ENCODE results near the gene BICD1.

DNA sequence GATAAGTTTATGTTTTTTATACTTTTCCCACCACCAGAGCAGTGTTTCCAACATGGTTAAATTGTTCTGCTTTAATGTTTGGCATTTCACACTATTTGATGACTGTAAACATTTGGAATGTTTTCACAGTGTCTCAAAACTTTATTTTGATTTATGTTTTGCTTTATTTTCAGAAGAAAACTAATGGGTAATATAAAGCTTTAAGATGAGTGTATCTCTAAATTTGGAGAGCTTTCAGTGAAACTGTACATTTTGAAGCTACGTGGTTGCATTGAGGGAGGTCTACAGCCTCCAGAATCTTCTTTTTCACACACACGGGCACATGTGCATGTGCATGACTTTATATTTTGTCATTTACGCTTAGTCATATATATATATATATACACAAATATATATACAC lies 10.7 kb downstream of the BICD1 start:
- TF ChIP-seq, protein P1, sequence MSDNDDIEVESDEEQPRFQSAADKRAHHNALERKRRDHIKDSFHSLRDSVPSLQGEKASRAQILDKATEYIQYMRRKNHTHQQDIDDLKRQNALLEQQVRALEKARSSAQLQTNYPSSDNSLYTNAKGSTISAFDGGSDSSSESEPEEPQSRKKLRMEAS (IDR thresholded peaks at IDR 0.05; ENCODE audit: insufficient read depth, insufficient read length), result no peak
- TF ChIP-seq JUN (IDR thresholded peaks at IDR 0.05; ENCODE audit: borderline replicate concordance, insufficient read depth, insufficient read length, low read depth), result no peak
- TF ChIP-seq, protein P2, sequence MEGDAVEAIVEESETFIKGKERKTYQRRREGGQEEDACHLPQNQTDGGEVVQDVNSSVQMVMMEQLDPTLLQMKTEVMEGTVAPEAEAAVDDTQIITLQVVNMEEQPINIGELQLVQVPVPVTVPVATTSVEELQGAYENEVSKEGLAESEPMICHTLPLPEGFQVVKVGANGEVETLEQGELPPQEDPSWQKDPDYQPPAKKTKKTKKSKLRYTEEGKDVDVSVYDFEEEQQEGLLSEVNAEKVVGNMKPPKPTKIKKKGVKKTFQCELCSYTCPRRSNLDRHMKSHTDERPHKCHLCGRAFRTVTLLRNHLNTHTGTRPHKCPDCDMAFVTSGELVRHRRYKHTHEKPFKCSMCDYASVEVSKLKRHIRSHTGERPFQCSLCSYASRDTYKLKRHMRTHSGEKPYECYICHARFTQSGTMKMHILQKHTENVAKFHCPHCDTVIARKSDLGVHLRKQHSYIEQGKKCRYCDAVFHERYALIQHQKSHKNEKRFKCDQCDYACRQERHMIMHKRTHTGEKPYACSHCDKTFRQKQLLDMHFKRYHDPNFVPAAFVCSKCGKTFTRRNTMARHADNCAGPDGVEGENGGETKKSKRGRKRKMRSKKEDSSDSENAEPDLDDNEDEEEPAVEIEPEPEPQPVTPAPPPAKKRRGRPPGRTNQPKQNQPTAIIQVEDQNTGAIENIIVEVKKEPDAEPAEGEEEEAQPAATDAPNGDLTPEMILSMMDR (IDR thresholded peaks at IDR 0.05; ENCODE audit: extremely low read depth in 1 of 2, insufficient read depth in 1 of 2, low read depth in 1 of 2, low read length in 2 of 2), result no peak
- no peak for TF ChIP-seq MYC (IDR thresholded peaks at IDR 0.05; ENCODE audit: low read depth, low read length)
- no peak for TF ChIP-seq POLR2A (IDR thresholded peaks at IDR 0.05; ENCODE audit: low read depth, low read length)
- TF ChIP-seq FOS (IDR thresholded peaks at IDR 0.05; ENCODE audit: borderline replicate concordance, insufficient read depth, low read length), result no peak
- no peak for TF ChIP-seq POLR2AphosphoS5 (IDR thresholded peaks at IDR 0.05; ENCODE audit: insufficient read depth, low read depth, low read length)
- TF ChIP-seq EZH2 (IDR thresholded peaks at IDR 0.05; ENCODE audit: borderline replicate concordance, low read depth, low read length, severe bottlenecking), result no peak
